ENCODE results near the gene GPS1. TPM values are rescaled to one million over a fixed set of nuclear protein-coding genes. Genes with fewer than 3 reads are reported as not detected.

The GPS1 gene
- total and polyA plus RNA-seq, 9 of the 15 experiments (the other 6 are each of a cell fraction or from before 2014, with no cell fraction given): 3.1 to 167 (median 69.9) TPM

- no peak overlapping the region for H3K4me3 ChIP-seq
- no TSS peak for BruUV-seq (replicated peaks)
- peaks cover 30% of the 10 kb centered on the region; the same call in 1 of the 3 replicates for H3K36me3 ChIP-seq (ENCODE audit: control insufficient read depth, insufficient read depth, low read length)
- POLR2A ChIA-PET: interaction anchor here (0.7 to 1.0 kb wide), 3 partner anchors 12 to 74 kb away, joined by 3 to 4 read pairs (median 3); no protein-coding TSS in a partner anchor
- no peak overlapping the region for H3K27ac ChIP-seq (ENCODE audit: extremely low read depth, low read depth, low read length)
- H3K9me1 ChIP-seq (ENCODE audit: control insufficient read depth, insufficient read depth, low read length): no peaks in the 10 kb centered on the region
- no peak overlapping the region for H2AFZ ChIP-seq (ENCODE audit: low read depth, low read length)
- CTCF ChIA-PET (ENCODE audit: low intra/inter-chr PET ratio): interaction anchor here (6.6 kb wide), 1 partner anchor 57 kb away, joined by 103 read pairs; the partner anchor contains the start of gene NOTUM
- intact Hi-C loops (cut with micrococcal nuclease) (no loop called here), in situ Hi-C loops (cut with MboI) (no loop called here)
- H4K20me1 ChIP-seq (replicated peaks; ENCODE audit: control insufficient read depth, insufficient read depth, low read length): peaks cover 17% of the 10 kb centered on the region
- FAIRE-seq (no peak), DNase-seq (ENCODE audit: extremely low read depth in 1 of 4, low spot score in 3 of 4) (no peak), ATAC-seq (no peak)
- no peak overlapping the region for H3K4me2 ChIP-seq (ENCODE audit: insufficient read depth, low read length)
- TF ChIP-seq PHF20 (IDR thresholded peaks at IDR 0.05; ENCODE audit: partially characterized antibody) (no peak), PHTF2 (CRISPR knock-in tag; IDR thresholded peaks at IDR 0.05) (no peak), KDM4B (IDR thresholded peaks at IDR 0.05; ENCODE audit: borderline replicate concordance in 2 of 2, low read depth in 1 of 2) (no peak), ZNF184 (CRISPR knock-in tag; IDR thresholded peaks at IDR 0.05) (no peak), POLR2G (IDR thresholded peaks at IDR 0.05; ENCODE audit: low read depth, low read length) (peak; percentile 56), RBFOX2 (IDR thresholded peaks at IDR 0.05; ENCODE audit: low read depth, low read length) (peak; percentile 39; the same call in 1 of the 2 replicates)
- H3K79me2 ChIP-seq (ENCODE audit: control insufficient read depth, insufficient read depth, low read length): peaks cover 20% of the 10 kb centered on the region
- H3K27me3 ChIP-seq (ENCODE audit: control insufficient read depth in 2 of 2, insufficient read depth in 2 of 2, low read length in 2 of 2): no peaks in the 10 kb centered on the region
- no peaks in the 10 kb centered on the region for H3K9me3 ChIP-seq (replicated peaks; ENCODE audit: control insufficient read depth, insufficient read depth, low read depth, low read length)
- H3K9ac ChIP-seq (ENCODE audit: insufficient read depth in 1 of 2, low read depth in 2 of 2, low read length in 2 of 2): no peak overlapping the region; a peak in 1 of 4 replicates
- WGBS (ENCODE audit: insufficient coverage, low coverage, missing lambda C conversion rate): 91% methylated on average over 12 of the region's 24 CpGs
- H3K4me1 ChIP-seq (replicated peaks in 1 of 2; ENCODE audit: control insufficient read depth in 2 of 2, insufficient read depth in 2 of 2, low read length in 2 of 2): peaks cover 14 to 95% of the 10 kb centered on the region in 2 experiments; a peak in 4 of 5 replicates
These were observed 34.7 kb upstream of the GPS1 start for GRCh38 chr17:82016875-82017459.

All from K562 (cell line).